Loucy (cell line): ENCODE results near the gene HK1.

Experiments used
- EZH2phosphoT487 ChIP-seq: fragments of 200-600 bp; IDR thresholded peaks from 2 replicates; pipeline ENCODE4 v1.6.1; 2018; ENCODE audit warnings: antibody characterized with exemption, mild to moderate bottlenecking, moderate library complexity, borderline replicate concordance
- TF ChIP-seq, protein P1 (sequence below): fragments of 200-600 bp; sonication (generic); conservative IDR thresholded peaks from 2 replicates; pipeline ENCODE4 v1.5.1; 2014; ENCODE audit warnings: mild to moderate bottlenecking, antibody characterized with exemption, low read length

DNA sequence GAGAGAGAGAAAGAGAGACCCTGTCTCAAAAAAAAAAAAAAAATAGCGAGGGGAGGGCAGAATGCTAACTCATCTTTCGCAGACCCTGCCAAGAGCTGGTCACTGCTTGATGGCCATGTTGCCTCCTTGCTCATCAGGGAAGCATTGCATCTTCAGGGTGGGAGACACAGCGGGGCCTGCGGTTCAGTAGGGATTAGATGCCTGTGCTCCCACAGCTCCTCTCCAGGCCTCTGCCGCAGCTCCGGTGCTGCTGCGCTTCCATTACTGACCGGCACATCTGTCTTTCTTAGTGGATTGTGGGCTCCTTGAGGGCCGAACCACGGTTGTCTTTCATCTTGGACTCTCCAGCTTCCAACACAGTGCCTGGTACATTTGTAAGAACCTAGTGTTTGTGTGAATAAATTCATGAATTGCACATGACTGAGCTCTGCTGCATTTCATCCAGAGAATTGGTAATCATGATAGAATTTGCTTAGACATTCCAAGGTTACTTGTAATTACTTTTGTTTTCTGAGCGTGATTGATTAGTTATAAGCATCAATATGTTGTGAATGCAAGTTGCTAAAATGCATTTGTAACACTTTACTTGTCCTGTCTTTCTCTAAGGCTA, 16.8 kb downstream of the HK1 start:
- TF ChIP-seq, protein P1, sequence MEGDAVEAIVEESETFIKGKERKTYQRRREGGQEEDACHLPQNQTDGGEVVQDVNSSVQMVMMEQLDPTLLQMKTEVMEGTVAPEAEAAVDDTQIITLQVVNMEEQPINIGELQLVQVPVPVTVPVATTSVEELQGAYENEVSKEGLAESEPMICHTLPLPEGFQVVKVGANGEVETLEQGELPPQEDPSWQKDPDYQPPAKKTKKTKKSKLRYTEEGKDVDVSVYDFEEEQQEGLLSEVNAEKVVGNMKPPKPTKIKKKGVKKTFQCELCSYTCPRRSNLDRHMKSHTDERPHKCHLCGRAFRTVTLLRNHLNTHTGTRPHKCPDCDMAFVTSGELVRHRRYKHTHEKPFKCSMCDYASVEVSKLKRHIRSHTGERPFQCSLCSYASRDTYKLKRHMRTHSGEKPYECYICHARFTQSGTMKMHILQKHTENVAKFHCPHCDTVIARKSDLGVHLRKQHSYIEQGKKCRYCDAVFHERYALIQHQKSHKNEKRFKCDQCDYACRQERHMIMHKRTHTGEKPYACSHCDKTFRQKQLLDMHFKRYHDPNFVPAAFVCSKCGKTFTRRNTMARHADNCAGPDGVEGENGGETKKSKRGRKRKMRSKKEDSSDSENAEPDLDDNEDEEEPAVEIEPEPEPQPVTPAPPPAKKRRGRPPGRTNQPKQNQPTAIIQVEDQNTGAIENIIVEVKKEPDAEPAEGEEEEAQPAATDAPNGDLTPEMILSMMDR: no peak
- no peak for TF ChIP-seq EZH2phosphoT487
